CD4-positive, alpha-beta T cell treated with Interleukin-17A for 4 hours (primary cell): ENCODE data around the gene NSUN2.

ENCODE experiments used
- DNase-seq: peaks from one replicate; pipeline ENCODE4 v3.0.0-alpha.2; 2020; ENCODE audit warnings: mixed read lengths

The NSUN2 gene

DNA sequence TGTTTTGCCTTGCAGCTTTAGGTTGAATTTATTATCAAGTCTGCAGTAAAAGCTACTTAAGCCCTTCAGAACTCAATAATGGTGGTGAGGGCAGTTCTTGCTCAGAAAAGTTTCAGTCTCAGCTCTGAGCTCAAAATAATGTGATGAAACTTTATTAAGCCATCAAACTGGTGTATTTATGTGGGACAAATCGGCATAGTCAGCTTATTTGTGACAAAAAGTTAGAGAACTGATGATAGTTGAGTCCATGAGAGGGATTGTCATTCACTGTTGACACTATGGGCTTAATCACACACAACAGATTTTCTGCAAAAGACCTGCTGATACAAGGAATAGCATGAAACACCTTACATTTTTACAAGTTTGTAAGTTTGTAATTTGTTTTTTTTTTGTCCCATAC, 9.8 kb upstream of the NSUN2 start:
- no peak for DNase-seq

GRCh38 chr5:6638236-6638635, 5.4 kb upstream of the NSUN2 start:
- no peak for DNase-seq

- DNase-seq: no peak
Measured at GRCh38 chr5:6637590-6637989, 4.7 kb upstream of the NSUN2 start.

DNA sequence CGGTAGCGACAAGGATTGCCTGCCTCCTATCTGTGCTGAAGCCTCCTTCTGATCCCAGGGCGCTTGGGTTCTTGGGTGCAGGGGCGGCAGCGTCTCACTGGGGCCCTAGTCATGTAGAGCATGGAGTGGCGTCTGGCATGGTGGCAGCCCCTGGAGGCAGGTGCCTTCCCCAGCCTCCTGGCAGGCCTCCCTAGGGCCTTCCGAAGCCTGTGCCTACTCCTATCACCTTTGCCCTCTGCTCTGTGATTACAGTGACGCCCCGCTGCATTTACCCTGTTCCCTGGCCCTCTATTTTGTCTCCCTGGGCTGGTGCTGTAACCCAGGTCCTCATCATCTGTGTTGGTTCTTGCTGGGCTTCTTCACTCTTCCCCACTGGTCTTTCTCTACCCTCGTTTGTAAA, 4.2 kb upstream of the NSUN2 start:
- DNase-seq: no peak

- DNase-seq: no peak
Measured at GRCh38 chr5:6636293-6636692, 3.4 kb upstream of the NSUN2 start.

- DNase-seq: no peak
Measured at GRCh38 chr5:6634788-6635430, 2.1 kb upstream of the NSUN2 start.

DNA sequence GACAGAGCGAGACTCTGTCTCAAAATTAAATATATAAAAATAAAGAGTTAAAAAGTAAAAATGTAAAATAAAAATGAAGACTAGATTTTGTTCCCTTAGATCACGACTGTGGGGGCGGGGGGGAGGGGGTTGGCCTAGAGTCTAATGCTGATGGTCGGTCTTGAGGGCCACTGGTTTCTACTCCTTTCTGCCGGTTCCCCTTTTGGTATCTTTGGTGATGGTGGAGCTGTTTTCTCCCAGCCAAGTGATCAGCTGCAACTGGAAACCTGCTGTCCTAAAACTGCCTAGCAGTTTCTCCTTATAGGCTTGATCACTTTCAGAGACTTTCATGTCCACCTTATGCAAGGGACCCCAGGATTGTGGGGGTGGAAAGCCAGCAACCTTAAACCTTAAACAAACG, 1.5 kb upstream of the NSUN2 start:
- DNase-seq: no peak

- no peak for DNase-seq
Measured at GRCh38 chr5:6633469-6634245, 813 bp upstream of the NSUN2 start.

GRCh38 chr5:6632324-6632887, 438 bp downstream of the NSUN2 start:
- DNase-seq: no peak

GRCh38 chr5:6631441-6631840, 1.4 kb downstream of the NSUN2 start:
- DNase-seq: no peak

- no peak for DNase-seq
Measured at GRCh38 chr5:6626508-6626907, 6.3 kb downstream of the NSUN2 start.

- no peak for DNase-seq
Measured at GRCh38 chr5:6623941-6624340, 8.9 kb downstream of the NSUN2 start.

GRCh38 chr5:6623228-6623627, 9.6 kb downstream of the NSUN2 start:
- DNase-seq: no peak

DNA sequence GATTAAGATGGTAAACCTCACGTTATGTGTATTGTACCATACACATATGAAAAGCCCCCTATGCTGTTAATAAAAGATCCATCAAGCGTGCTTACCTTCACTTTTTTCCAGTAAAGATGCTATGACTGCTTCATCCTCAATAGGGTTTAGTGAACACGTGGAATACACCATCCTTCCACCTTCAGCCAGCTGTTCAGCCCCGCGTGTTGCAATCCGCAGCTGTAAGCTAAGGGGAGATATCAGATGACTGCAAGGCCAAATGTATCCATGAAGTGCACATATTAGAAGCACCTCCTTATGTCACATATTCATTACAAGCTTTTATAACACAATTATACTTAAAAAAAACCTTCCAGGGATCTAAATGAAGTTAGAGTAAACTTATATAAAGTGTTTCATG, 16.2 kb downstream of the NSUN2 start:
- no peak for DNase-seq

DNA sequence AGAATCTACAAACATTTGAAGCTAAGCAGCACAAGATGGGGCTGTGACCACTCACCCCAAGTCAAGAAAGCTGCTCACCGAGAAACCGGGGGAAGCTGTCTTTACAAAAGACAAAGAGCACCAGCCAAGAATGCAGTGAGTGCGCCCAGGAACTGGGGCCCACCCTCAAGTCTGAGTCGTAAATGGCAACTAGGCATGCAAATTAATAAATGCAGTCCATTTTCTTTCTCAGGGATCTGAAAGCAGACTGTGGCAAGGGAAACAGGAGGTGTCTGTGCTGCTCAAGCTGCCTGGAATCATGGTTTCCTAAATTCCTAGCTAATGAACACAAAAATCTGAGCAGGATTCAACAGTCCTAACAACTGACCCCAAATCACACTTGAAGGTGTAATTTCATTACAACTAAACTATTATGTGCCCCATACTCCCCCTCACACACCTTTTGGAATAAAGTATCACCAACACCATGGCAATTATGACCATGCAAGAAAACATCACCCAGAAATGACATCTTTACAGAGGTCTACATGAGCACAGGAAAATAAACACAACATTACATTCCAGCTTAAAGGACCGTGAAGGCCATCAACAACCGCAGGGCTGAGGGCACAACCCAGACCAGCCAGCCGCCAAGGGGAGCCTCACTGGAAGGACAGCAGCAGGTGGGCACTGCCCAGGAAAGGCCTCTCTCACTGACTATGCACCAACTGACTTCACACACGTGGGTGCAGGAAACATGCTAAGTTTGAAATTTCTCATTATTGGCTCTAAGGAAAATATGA, 17.6 kb downstream of the NSUN2 start:
- DNase-seq: no peak

GRCh38 chr5:6611334-6612256, 21.2 kb downstream of the NSUN2 start:
- no peak for DNase-seq

- no peak for DNase-seq
Measured at GRCh38 chr5:6608016-6608415, 24.8 kb downstream of the NSUN2 start.

GRCh38 chr5:6607559-6607936, 25.3 kb downstream of the NSUN2 start:
- DNase-seq: no peak

DNA sequence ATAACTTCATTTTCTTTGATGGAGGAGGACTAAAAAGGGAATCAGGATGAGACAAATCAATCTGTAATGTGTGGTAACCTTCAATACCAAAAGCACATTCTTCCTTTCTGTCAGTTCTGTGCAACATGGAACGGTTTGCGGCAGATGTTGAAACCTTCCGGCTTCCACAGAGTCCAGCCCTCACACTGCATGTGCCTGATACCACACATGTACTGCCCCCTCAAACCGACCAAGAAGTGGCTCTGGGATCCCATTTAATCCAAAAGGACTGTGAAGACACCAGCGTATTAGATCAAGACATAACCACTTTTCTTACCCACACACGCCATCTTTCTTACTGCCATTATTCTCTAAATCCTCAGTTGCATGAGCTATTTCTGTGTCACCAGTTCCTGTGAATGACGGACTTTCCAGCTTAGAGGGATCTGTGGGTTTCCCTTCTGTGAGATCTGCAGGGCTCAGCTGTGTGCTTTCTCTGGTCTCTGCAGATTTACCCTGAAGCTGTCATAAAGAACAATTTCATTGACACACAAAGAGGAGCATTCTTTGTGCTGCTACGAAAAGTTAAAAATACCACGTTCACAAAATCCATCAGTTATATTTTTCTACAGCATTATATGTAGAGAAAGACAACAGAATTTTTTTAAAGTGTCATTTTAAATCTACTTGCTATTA, 25.8 kb downstream of the NSUN2 start:
- DNase-seq: no peak

- no peak for DNase-seq
Measured at GRCh38 chr5:6604946-6605345, 27.9 kb downstream of the NSUN2 start.

GRCh38 chr5:6604341-6604740, 28.5 kb downstream of the NSUN2 start:
- DNase-seq: no peak

GRCh38 chr5:6603643-6604042, 29.2 kb downstream of the NSUN2 start:
- no peak for DNase-seq
